Fibroblast of lung (primary cell): ENCODE measurements around the gene CYP2C18.

Experiments used
- EZH2 ChIP-seq: IDR thresholded peaks from 2 replicates; pipeline ENCODE4 v1.5.1; 2012; ENCODE audit warnings: low read length, control low read depth, mild to moderate bottlenecking; ENCODE audit errors: missing control alignments
- TF ChIP-seq, protein P1 (sequence below), 2 donors: IDR thresholded peaks in 1 of 2; conservative IDR thresholded peaks in 1 of 2; 1 replicate in 1 of 2; 2 replicates in 1 of 2; pipeline ENCODE4 v1.5.1; 2011 to 2012; ENCODE audit warnings: low read length in 2 of 2, control low read depth in 1 of 2, inconsistent platforms in 1 of 2, low read depth in 1 of 2, mild to moderate bottlenecking in 1 of 2

DNA sequence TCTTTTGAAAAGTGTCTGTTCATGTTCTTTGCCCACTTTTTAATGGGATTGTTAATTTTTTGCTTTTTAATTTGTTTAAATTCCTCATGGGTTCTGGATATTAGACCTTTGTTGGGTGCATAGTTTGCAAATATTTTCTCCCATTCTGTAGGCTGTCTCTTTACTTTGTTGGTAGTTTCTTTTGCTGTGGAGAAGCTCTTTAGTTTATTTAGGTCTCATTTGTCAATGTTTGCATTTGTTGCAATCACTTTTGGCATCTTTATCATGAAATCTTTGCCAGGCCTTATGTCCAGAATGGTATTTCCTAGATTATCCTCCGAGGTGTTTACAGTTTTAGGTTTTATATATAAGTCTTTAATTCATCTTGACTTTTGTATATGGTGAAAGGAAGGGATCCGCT is 55.1 kb downstream of the CYP2C18 start:
- TF ChIP-seq, protein P1, sequence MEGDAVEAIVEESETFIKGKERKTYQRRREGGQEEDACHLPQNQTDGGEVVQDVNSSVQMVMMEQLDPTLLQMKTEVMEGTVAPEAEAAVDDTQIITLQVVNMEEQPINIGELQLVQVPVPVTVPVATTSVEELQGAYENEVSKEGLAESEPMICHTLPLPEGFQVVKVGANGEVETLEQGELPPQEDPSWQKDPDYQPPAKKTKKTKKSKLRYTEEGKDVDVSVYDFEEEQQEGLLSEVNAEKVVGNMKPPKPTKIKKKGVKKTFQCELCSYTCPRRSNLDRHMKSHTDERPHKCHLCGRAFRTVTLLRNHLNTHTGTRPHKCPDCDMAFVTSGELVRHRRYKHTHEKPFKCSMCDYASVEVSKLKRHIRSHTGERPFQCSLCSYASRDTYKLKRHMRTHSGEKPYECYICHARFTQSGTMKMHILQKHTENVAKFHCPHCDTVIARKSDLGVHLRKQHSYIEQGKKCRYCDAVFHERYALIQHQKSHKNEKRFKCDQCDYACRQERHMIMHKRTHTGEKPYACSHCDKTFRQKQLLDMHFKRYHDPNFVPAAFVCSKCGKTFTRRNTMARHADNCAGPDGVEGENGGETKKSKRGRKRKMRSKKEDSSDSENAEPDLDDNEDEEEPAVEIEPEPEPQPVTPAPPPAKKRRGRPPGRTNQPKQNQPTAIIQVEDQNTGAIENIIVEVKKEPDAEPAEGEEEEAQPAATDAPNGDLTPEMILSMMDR (conservative IDR thresholded peaks at IDR 0.05 in 1 of 2, IDR thresholded peaks at IDR 0.05 in 1 of 2; ENCODE audit: low read depth in 1 of 2, low read length in 2 of 2): no peak
- no peak for TF ChIP-seq EZH2
